DMS53 treated with DMSO at 0.1 percent for 48 hours (cell line): ENCODE results near the gene SUN5.

Source experiments
- DNase-seq: peaks from one replicate; lab custom pipeline; 2025; ENCODE audit not compliant: unreplicated experiment; lab: John Stamatoyannopoulos, UW

Gene SUN5

GRCh38 chr20:33014336-33015113 is 10.3 kb upstream of the SUN5 start:
- no peak for DNase-seq

GRCh38 chr20:33013701-33014326 is 9.6 kb upstream of the SUN5 start:
- DNase-seq, result no peak

- no peak for DNase-seq
Observed at GRCh38 chr20:33012327-33013189, 8.3 kb upstream of the SUN5 start.

GRCh38 chr20:33010674-33011449 is 6.6 kb upstream of the SUN5 start:
- no peak for DNase-seq

- DNase-seq, result no peak
Observed at GRCh38 chr20:33010133-33010504, 5.9 kb upstream of the SUN5 start.

GRCh38 chr20:33009214-33010132 is 5.2 kb upstream of the SUN5 start:
- no peak for DNase-seq

GRCh38 chr20:33008336-33009213 is 4.3 kb upstream of the SUN5 start:
- no peak for DNase-seq

GRCh38 chr20:33007376-33008335 is 3.4 kb upstream of the SUN5 start, which contains the start of gene BPIFB2:
TSS of gene BPIFB2 (plus strand) at chr20:33007704. CDS start at chr20:33008575, 871 bp downstream.
- DNase-seq, result no peak

GRCh38 chr20:33006776-33007375 is 2.6 kb upstream of the SUN5 start:
- no peak for DNase-seq

GRCh38 chr20:33005908-33006775 is 1.9 kb upstream of the SUN5 start:
- DNase-seq, result no peak

GRCh38 chr20:33005132-33005566 is 916 bp upstream of the SUN5 start:
- DNase-seq, result no peak

- no peak for DNase-seq
Observed at GRCh38 chr20:33002087-33002808, 2.0 kb downstream of the SUN5 start.

- no peak for DNase-seq
Observed at GRCh38 chr20:33000802-33001466, 3.3 kb downstream of the SUN5 start.

- no peak for DNase-seq
Observed at GRCh38 chr20:32999603-33000250, 4.5 kb downstream of the SUN5 start.

- DNase-seq, result no peak
Observed at GRCh38 chr20:32997431-32997830, 6.8 kb downstream of the SUN5 start.
